Aorta (tissue), 5 donors: ENCODE data around the gene TRMT10C. TPM values are rescaled to one million over a fixed set of nuclear protein-coding genes. Genes with fewer than 3 reads are reported as not detected.

Source experiments
- ATAC-seq: fragments of 200-7000 bp; cut with Tn5 transposase; one replicate; pipeline ENCODE4 v1.9.1; 2022; ENCODE audit warnings: moderate library complexity; ENCODE audit not compliant: low FRiP score
- DNase-seq, 2 donors: peaks; one replicate each; pipeline ENCODE4 v3.0.0-alpha.2; 2020
- H3K27ac ChIP-seq, 2 donors: one replicate each; pipeline ENCODE4 v1.5.1; 2013; ENCODE audit warnings: low read length in 2 of 2, mild to moderate bottlenecking in 2 of 2, moderate library complexity in 2 of 2, control low read depth in 1 of 2, inconsistent platforms in 1 of 2, low read depth in 1 of 2
- H3K27me3 ChIP-seq, 2 donors: one replicate each; pipeline ENCODE4 v1.6.1; 2013; ENCODE audit warnings: control low read depth in 1 of 2, low read length in 1 of 2, mild to moderate bottlenecking in 1 of 2, moderate library complexity in 1 of 2; ENCODE audit not compliant: insufficient read depth in 2 of 2, control insufficient read depth in 1 of 2
- H3K36me3 ChIP-seq, 2 donors: one replicate each; pipeline ENCODE4 v1.6.1; 2013; ENCODE audit warnings: control low read depth in 1 of 2, low read length in 1 of 2, mild to moderate bottlenecking in 1 of 2; ENCODE audit not compliant: insufficient read depth in 2 of 2, control insufficient read depth in 1 of 2
- H3K4me1 ChIP-seq, 2 donors: one replicate each; pipeline ENCODE4 v1.6.1; 2013; ENCODE audit warnings: low read length in 2 of 2, control low read depth in 1 of 2, mild to moderate bottlenecking in 1 of 2, moderate library complexity in 1 of 2; ENCODE audit not compliant: insufficient read depth in 2 of 2, control insufficient read depth in 1 of 2
- H3K4me3 ChIP-seq, 2 donors: one replicate each; pipeline ENCODE4 v1.5.1; 2013; ENCODE audit warnings: low read length in 2 of 2, control low read depth in 1 of 2, mild to moderate bottlenecking in 1 of 2
- H3K9me3 ChIP-seq: one replicate; pipeline ENCODE4 v1.6.1; 2013; ENCODE audit warnings: mild to moderate bottlenecking, low read length; ENCODE audit not compliant: control insufficient read depth
- WGBS, 2 donors: extraction: QIAGEN DNeasy Blood & Tissue Kit; methylation state at CpG; one replicate each; pipeline ENCODE4 v1.1.7; 2013; 5-methylcytosine and 5-hydroxymethylcytosine counted together
- intact Hi-C, 2 donors: fragments of 100-400 bp; cut with DNase I; formaldehyde crosslinking; loops; one replicate each; pipeline versions ENCODE4 v1.14.2 to v1.15.0; 2022
- long read RNA-seq, 2 donors: library from polyadenylated mRNA; unstranded; transcript quantifications; one replicate each; pipeline ENCODE4 v2.0.0, GENCODE V29; 2020 to 2021
- polyA plus RNA-seq, 2 donors: library from polyadenylated mRNA; stranded (reverse); fragments of 200-250 nt; gene quantifications; one replicate each; pipeline ENCODE4 v1.2.3, GENCODE V29; 2013
- total RNA-seq, 2 donors: library from RNA; stranded (reverse); fragmentation: NEBNext Ultra II Directional; extraction: Animal tissue kit (Norgen Biotek cat#: 25700); gene quantifications; one replicate each; pipeline ENCODE4 v1.2.1, GENCODE V29; 2021
- donor health status: healthy with polysubstance abuse.
- donor health status: Bipolar disorder and iron deficiency.
- donor health status: DM: no; HTN: no; CAD: no.
- donor health status: DM: no; HTN: no; CAD: no.
- donor health status: DM: yes; HTN: yes; CAD: no.

The TRMT10C gene
- total RNA-seq = 10 to 100 TPM; 14.8 to 15.0 TPM
- 10 to 100 TPM in 1 of 2 donors, 1 to 10 TPM in 1; 9.1 to 11.5 TPM for polyA plus RNA-seq
- long read RNA-seq, donor 1, transcript TRMT10C-201 (2 exons, 1,819 nt) = major isoform, 18 of 18 reads
- long read RNA-seq, donor 1, partial matches to known transcripts = 0 of 18 reads
- long read RNA-seq, donor 1, other reads (novel, unspliced or antisense) = 0 of 18 reads
- long read RNA-seq, donor 2, partial matches to known transcripts = 0 of 4 reads
- long read RNA-seq, donor 2, other reads (novel, unspliced or antisense) = 0 of 4 reads

DNA sequence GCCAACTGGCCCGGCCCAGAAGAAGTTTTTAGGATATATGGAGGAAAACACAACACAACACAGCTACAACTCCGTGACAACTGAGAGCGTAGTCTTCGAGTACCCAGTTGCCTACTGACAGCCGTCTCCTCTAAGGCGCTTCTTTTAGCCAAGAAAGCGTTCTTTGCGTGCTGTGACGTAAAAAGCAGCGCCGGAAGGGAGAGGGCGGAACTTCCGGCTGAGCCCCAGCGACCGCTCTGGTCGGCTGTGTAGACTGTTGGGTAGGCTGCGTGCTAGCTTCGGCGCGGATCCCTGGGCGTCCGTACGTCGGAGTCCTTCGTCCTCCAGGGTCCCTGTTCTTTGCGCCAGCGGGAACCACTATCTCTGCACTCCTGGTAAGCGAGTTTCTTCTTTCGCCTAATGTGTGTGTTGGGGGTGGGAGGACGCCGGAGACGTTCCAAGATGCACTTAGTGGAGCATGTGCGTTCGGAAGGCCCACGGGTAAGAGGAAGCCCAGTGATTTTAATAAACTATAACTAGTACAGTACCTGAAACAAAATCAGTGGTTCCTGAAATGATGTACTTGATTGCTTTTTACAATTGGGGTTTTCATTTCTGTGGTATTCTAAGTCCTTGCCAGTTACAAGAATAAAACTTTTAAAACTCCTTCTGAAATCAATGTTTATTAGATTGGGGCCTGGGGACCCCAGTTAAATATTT, at the start of gene TRMT10C:
Gene TRMT10C (plus strand): TSS at position 239 of the 699 bp plus-strand sequence. CDS start 2,914 bp downstream, outside the sequence.
- H3K27ac ChIP-seq = peak within 1 kb of the TSS in 1 of 2 donors; percentile 91
- peak; percentile 94 to 97 for DNase-seq
- H3K4me1 ChIP-seq = peaks cover 0 to 3% of the 10 kb centered on the region in 2 donors
- no peaks in the 10 kb centered on the region for H3K9me3 ChIP-seq
- H3K27me3 ChIP-seq = no peaks in the 10 kb centered on the region
- intact Hi-C loops = loop anchor here in 1 of 2 donors (5.0 kb wide), 1 partner anchor 49 kb away; the partner anchor contains the start of gene SENP7
- H3K4me3 ChIP-seq = peak within 1 kb of the TSS; percentile 55 to 92
- ATAC-seq = peak; percentile 97
- H3K36me3 ChIP-seq = peaks cover 0 to 2% of the 10 kb centered on the region in 2 donors
- WGBS, 2 donors = 0% methylated on average over 35 of the region's 35 CpGs

- intact Hi-C loops = loop anchor here (5.0 kb wide), 2 partner anchors 50 to 60 kb away; partner anchors contain the start of genes PCNP (in 1 of the 2) and TRMT10C (in 1 of the 2)
- WGBS, 2 donors = 0% methylated on average over 9 of the region's 9 CpGs
- Histone ChIP-seq H3K9me3 (no peaks in the 10 kb centered on the region), H3K27ac (peak overlapping the region in 1 of 2 donors; percentile 72), H3K4me3 (peak overlapping the region; percentile 90 to 96), H3K27me3 (no peaks in the 10 kb centered on the region), H3K4me1 (no peaks in the 10 kb centered on the region), H3K36me3 (no peaks in the 10 kb centered on the region)
- DNase-seq (no peak), ATAC-seq (peak; percentile 53)
Measured at GRCh38 chr3:101512396-101512645, 49.3 kb upstream of the TRMT10C start.

GRCh38 chr3:101512646-101513418, 48.8 kb upstream of the TRMT10C start, which contains the start of gene SENP7:
Gene SENP7, minus strand, starts transcription at chr3:101513212. Its CDS starts 82 bp downstream, at chr3:101513130.
- intact Hi-C loops = loop anchor here (5.0 kb wide), 2 partner anchors 49 to 59 kb away; partner anchors contain the start of genes PCNP (in 1 of the 2) and TRMT10C (in 1 of the 2)
- Histone ChIP-seq H3K27ac (peak within 1 kb of the TSS; percentile 37 to 77), H3K9me3 (no peaks in the 10 kb centered on the region), H3K4me1 (no peaks in the 10 kb centered on the region), H3K4me3 (peak within 1 kb of the TSS; percentile 90 to 96), H3K27me3 (no peaks in the 10 kb centered on the region), H3K36me3 (no peaks in the 10 kb centered on the region)
- 1% methylated on average over 36 to 54 of the region's 54 CpGs for WGBS, 2 donors
- DNase-seq = peak; percentile 92 to 95
- ATAC-seq = peak; percentile 89

DNA sequence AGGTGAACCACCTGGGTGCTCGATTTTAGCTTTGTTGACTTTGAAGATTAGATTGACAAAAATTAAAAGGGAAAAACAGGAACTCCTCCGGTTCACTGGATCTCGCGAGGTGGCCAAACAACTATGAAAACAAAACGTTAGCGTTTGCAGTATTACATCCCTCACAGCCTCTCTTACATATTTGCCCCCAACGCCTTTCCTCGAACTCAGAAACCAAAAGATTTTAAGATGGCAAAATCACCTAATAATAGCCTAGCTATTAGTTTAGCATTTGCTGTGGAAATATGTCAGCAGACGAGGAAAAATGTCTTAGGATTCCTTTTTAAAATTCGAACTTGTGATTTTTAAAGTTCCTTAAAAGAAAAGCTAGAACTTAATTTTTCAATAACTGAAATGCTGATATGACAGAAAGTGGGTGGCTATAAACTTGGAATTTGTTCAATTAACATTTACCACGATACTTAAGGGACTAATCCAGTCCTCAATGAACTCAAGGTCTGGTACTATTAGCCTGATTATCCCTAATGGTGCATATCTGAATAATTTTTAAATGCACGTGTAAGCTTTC, 48.2 kb upstream of the TRMT10C start:
- Histone ChIP-seq H3K27ac (peak overlapping the region in 1 of 2 donors; percentile 61), H3K36me3 (no peaks in the 10 kb centered on the region), H3K4me1 (no peaks in the 10 kb centered on the region), H3K9me3 (no peaks in the 10 kb centered on the region), H3K4me3 (peak overlapping the region; percentile 90 to 96), H3K27me3 (no peaks in the 10 kb centered on the region)
- DNase-seq (no peak), ATAC-seq (peak; percentile 72)
- 5 to 6% methylated on average over 12 of the region's 12 CpGs for WGBS, 2 donors
- intact Hi-C loops = loop anchor here (5.0 kb wide), 2 partner anchors 49 to 59 kb away; partner anchors contain the start of genes PCNP (in 1 of the 2) and TRMT10C (in 1 of the 2)

DNA sequence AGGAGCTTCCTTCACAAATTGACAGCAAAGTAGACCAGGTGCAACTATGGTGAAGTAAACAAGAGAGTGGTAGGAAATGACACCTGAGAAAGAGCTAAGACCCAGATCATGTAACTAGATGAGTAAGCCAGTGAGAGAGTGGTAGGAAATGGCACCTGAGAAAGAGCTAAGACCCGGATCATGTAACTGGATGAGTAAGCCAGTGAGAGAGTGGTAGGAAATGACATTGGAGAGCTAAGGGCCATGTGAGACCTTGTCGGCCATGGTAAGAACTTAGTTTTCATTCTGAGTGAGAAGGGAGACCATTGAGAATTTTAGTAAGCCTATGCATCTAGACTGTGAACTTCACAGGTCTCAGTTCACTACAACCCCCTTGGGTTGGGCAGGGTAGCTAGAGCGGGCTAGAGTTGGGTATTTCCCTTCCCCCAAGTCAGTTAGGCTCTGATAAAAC, 43.2 kb upstream of the TRMT10C start:
- DNase-seq (no peak), ATAC-seq (no peak)
- H3K27ac ChIP-seq = no peak overlapping the region
- no peaks in the 10 kb centered on the region for H3K9me3 ChIP-seq
- no peaks in the 10 kb centered on the region for H3K27me3 ChIP-seq
- intact Hi-C loops = no loop called here
- 80 to 81% methylated on average over 3 of the region's 3 CpGs for WGBS, 2 donors
- H3K36me3 ChIP-seq = no peaks in the 10 kb centered on the region
- H3K4me3 ChIP-seq = no peak overlapping the region
- no peaks in the 10 kb centered on the region for H3K4me1 ChIP-seq

GRCh38 chr3:101519685-101520365, 41.8 kb upstream of the TRMT10C start:
- no peak overlapping the region for H3K4me3 ChIP-seq
- H3K4me1 ChIP-seq = no peaks in the 10 kb centered on the region
- intact Hi-C loops = no loop called here

GRCh38 chr3:101521211-101521701, 40.4 kb upstream of the TRMT10C start:
- DNase-seq (no peak), ATAC-seq (no peak)
- Histone ChIP-seq H3K9me3 (peaks cover 2% of the 10 kb centered on the region), H3K36me3 (no peaks in the 10 kb centered on the region), H3K4me1 (no peaks in the 10 kb centered on the region), H3K27ac (no peak overlapping the region), H3K4me3 (no peak overlapping the region), H3K27me3 (no peaks in the 10 kb centered on the region)
- intact Hi-C loops = no loop called here
- 61 to 70% methylated on average over 4 of the region's 4 CpGs for WGBS, 2 donors

More at GRCh38 chr3:101519685-101520365, 41.8 kb upstream of the TRMT10C start:
- 85 to 87% methylated on average over 6 of the region's 6 CpGs for WGBS, 2 donors
- Histone ChIP-seq H3K27ac (no peak overlapping the region), H3K27me3 (no peaks in the 10 kb centered on the region), H3K9me3 (no peaks in the 10 kb centered on the region), H3K36me3 (no peaks in the 10 kb centered on the region)
- ATAC-seq = no peak
- no peak for DNase-seq
